Loucy (cell line): ENCODE measurements around the gene CACNA1C.

Experiments
- H2AFZ ChIP-seq: fragments of 200-600 bp; sonication (generic); 2 replicates; pipeline ENCODE4 v1.6.0; 2016; ENCODE audit warnings: antibody characterized with exemption, mild to moderate bottlenecking, low read length, moderate library complexity
- H3F3A ChIP-seq: fragments of 200-600 bp; 2 replicates; pipeline ENCODE4 v1.6.0; 2016; ENCODE audit warnings: antibody characterized with exemption, low read depth, mild to moderate bottlenecking
- H3K27me3 ChIP-seq: fragments of 200-600 bp; sonication (generic); 2 replicates; pipeline ENCODE4 v1.6.1; 2014; ENCODE audit warnings: low read length, mild to moderate bottlenecking; ENCODE audit not compliant: insufficient read depth, poor library complexity, severe bottlenecking
- H3K36me3 ChIP-seq: fragments of 200-600 bp; sonication (generic); 2 replicates; pipeline ENCODE4 v1.6.1; 2016; ENCODE audit warnings: low read length; ENCODE audit not compliant: insufficient read depth
- H3K4me1 ChIP-seq: fragments of 200-600 bp; sonication (generic); 2 replicates; pipeline ENCODE4 v1.5.1; 2014; ENCODE audit warnings: low read length, mild to moderate bottlenecking; ENCODE audit not compliant: insufficient read depth, poor library complexity, severe bottlenecking
- H3K4me2 ChIP-seq: fragments of 200-600 bp; sonication (generic); 2 replicates; pipeline ENCODE4 v1.6.0; 2014; ENCODE audit warnings: antibody characterized with exemption, low read length, low read depth, mild to moderate bottlenecking; ENCODE audit not compliant: poor library complexity, severe bottlenecking
- H3K4me3 ChIP-seq: fragments of 200-600 bp; sonication (generic); 2 replicates; pipeline ENCODE4 v1.5.1; 2014; ENCODE audit warnings: low read length, mild to moderate bottlenecking, mixed read lengths; ENCODE audit not compliant: poor library complexity, severe bottlenecking
- H3K79me2 ChIP-seq: fragments of 200-600 bp; sonication (generic); 2 replicates; pipeline ENCODE4 v1.6.1; 2014; ENCODE audit warnings: low read length; ENCODE audit not compliant: insufficient read depth
- H3K9ac ChIP-seq: fragments of 200-600 bp; sonication (generic); 2 replicates; pipeline ENCODE4 v1.6.0; 2014; ENCODE audit warnings: mild to moderate bottlenecking, low read depth, low read length, moderate library complexity; ENCODE audit not compliant: poor library complexity, severe bottlenecking
- H3K9me2 ChIP-seq: fragments of 200-600 bp; sonication (generic); replicated peaks from 2 replicates; pipeline ENCODE4 v1.6.1; 2016; ENCODE audit warnings: low read depth, low read length, mixed read lengths
- H3K9me3 ChIP-seq: fragments of 200-600 bp; sonication (generic); 2 replicates; pipeline ENCODE4 v1.6.1; 2014; ENCODE audit warnings: mild to moderate bottlenecking, antibody characterized with exemption, low read length, low read depth; ENCODE audit not compliant: insufficient read depth
- H4K20me1 ChIP-seq: fragments of 200-600 bp; sonication (generic); 2 replicates; pipeline ENCODE4 v1.6.0; 2014; ENCODE audit warnings: antibody characterized with exemption, low read length, mild to moderate bottlenecking; ENCODE audit not compliant: insufficient read depth, poor library complexity, severe bottlenecking
- CTCF ChIP-seq: fragments of 200-600 bp; sonication (generic); conservative IDR thresholded peaks from 2 replicates; pipeline ENCODE4 v1.5.1; 2014; ENCODE audit warnings: mild to moderate bottlenecking, antibody characterized with exemption, low read length
- EZH2phosphoT487 ChIP-seq: fragments of 200-600 bp; IDR thresholded peaks from 2 replicates; pipeline ENCODE4 v1.6.1; 2018; ENCODE audit warnings: antibody characterized with exemption, mild to moderate bottlenecking, moderate library complexity, borderline replicate concordance

Gene CACNA1C

DNA sequence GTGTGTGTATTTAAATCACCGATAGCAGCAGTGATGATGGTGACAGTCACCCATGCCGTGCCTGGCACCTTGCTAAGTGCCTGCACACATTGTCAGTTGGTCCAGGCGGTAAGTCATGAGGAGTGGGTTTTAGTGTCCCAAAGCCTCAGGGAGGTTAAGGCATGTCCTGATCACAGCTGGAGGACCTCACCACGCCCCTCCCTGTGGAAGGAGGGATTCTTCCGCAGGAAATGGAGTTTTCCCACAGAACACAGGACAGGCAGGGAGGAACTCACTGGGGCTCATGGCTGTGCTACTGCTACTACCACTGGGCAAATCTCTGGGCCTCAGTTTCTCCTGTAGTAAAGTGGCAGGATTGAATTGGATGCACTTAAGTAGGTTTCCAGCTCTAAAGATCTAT is 142.3 kb downstream of the CACNA1C start:
- Histone ChIP-seq H2AFZ (no peak overlapping the region), H3K9me3 (no peaks in the 10 kb centered on the region), H4K20me1 (no peaks in the 10 kb centered on the region), H3K79me2 (no peaks in the 10 kb centered on the region), H3K4me1 (no peaks in the 10 kb centered on the region), H3K36me3 (no peaks in the 10 kb centered on the region), H3K27me3 (no peaks in the 10 kb centered on the region), H3F3A (no peaks in the 10 kb centered on the region), H3K4me3 (no peak overlapping the region), H3K4me2 (no peak overlapping the region), H3K9me2 (no peaks in the 10 kb centered on the region), H3K9ac (no peak overlapping the region)
- TF ChIP-seq EZH2phosphoT487 (no peak), CTCF (no peak)

- Histone ChIP-seq H3K36me3 (no peaks in the 10 kb centered on the region), H3K9ac (no peak overlapping the region), H3F3A (no peaks in the 10 kb centered on the region), H4K20me1 (no peaks in the 10 kb centered on the region), H3K9me2 (no peaks in the 10 kb centered on the region), H3K27me3 (no peaks in the 10 kb centered on the region), H3K4me2 (no peak overlapping the region), H3K79me2 (no peaks in the 10 kb centered on the region), H3K9me3 (no peaks in the 10 kb centered on the region), H3K4me3 (no peak overlapping the region), H3K4me1 (no peaks in the 10 kb centered on the region), H2AFZ (no peak overlapping the region)
- TF ChIP-seq CTCF (no peak), EZH2phosphoT487 (no peak)
Measured at GRCh38 chr12:2198005-2198501, 145.3 kb downstream of the CACNA1C start.

DNA sequence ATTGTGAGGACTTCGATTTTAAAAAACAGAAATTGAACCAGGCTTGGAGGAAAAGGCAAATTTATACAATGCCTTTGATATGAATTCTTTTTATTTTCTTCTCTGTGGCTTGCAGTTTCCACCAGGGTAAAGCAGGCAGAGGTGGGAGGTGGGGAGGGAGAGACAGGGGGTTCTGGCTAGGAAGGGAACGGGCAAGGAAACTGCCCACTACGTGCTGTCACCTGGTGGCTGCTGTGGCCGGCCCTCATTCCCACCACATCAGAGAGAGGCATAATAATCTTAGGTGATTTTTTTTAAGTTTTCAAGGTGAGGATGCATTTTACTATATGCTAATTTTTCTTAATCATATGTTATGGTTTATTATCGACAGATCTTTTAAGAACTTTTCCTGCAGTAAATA is 145.8 kb downstream of the CACNA1C start:
- no peak overlapping the region for H3K9ac ChIP-seq
- H2AFZ ChIP-seq, result no peak overlapping the region
- no peaks in the 10 kb centered on the region for H3F3A ChIP-seq
- H4K20me1 ChIP-seq, result no peaks in the 10 kb centered on the region
- no peaks in the 10 kb centered on the region for H3K79me2 ChIP-seq
- no peaks in the 10 kb centered on the region for H3K36me3 ChIP-seq
- no peak for TF ChIP-seq CTCF
- no peak for TF ChIP-seq EZH2phosphoT487
- H3K9me3 ChIP-seq, result no peaks in the 10 kb centered on the region
- no peaks in the 10 kb centered on the region for H3K27me3 ChIP-seq
- H3K9me2 ChIP-seq, result no peaks in the 10 kb centered on the region
- H3K4me3 ChIP-seq, result no peak overlapping the region
- H3K4me1 ChIP-seq, result no peaks in the 10 kb centered on the region
- no peak overlapping the region for H3K4me2 ChIP-seq
